ENCODE measurements around the gene GRM5. TPM values are rescaled to one million over a fixed set of nuclear protein-coding genes. Genes with fewer than 3 reads are reported as not detected.
"Not testable (repeated sequence)": the region's sequence is repeated elsewhere in the genome, so short reads cannot be mapped to it uniquely, and the experiment has no call there.

The GRM5 gene
- total RNA-seq, 1 donor from 2014 or later: 0.13 TPM

DNA sequence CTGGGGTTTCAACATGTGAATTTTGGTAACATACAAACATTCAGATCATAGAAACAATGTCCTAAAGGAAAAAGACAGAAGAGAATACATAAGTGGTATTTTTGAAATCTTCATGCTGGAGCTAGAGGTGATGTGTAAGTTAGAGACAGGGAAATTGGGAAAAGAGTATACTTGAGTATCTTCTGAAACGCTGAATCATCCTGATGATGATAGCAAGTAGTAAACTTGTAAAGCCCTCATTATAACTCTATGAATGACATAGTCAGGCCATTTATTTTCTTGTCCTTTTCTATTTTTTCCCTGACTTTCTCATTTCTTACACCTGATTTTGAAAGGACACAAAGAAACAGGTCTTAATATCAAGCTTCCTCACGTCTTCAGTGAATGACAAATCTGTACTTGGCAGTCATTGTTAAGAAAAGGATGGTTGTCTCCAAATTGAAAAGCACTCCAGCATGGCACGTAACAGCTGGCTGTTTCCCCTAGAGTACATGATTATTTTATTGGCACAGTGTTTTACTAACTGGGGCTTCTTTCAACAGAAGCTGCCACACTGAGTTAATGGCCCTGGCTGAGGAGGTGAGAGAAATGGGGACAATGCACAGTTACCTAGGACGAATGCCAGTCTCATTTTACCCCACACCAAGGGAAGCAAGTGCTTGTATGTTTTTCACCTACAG is 587.5 kb downstream of the GRM5 start:
- intact Hi-C loops (cut with DNase I): no loop called here

GRCh38 chr11:88475991-88476418 is 589.8 kb downstream of the GRM5 start:
- intact Hi-C loops (cut with DNase I): no loop called here
- DNase-seq (ENCODE audit: low spot score): no peak

More for the DNA sequence above, 587.5 kb downstream of the GRM5 start:
- DNase-seq (ENCODE audit: low spot score): no peak

GRCh38 chr11:88474655-88475054 is 591.1 kb downstream of the GRM5 start:
- intact Hi-C loops (cut with DNase I): no loop called here
- DNase-seq (ENCODE audit: low spot score): no peak

GRCh38 chr11:88469561-88470225 is 596.1 kb downstream of the GRM5 start:
- intact Hi-C loops (cut with DNase I): no loop called here
- no peak for DNase-seq (ENCODE audit: low spot score)

DNA sequence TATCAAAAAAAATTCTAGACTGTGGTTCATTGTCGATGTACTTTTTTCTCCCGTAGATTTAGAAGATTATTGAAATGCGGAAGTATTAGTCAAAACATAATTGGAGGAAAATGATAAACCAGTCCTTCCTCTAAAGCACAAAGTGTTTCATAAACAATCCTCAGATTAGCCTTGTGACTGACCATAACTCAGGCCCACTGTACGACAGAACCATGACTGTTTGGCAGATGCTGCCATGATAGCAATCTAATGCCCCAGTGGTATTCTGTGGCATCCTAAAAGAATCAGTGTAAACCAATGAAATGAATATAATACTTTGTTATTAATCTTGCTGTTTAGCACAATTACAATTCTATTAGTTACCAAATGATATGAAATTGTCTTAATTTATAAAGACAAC is 601.3 kb downstream of the GRM5 start:
- intact Hi-C loops (cut with DNase I): no loop called here
- no peak for DNase-seq (ENCODE audit: low spot score)

GRCh38 chr11:88463301-88463700 is 602.5 kb downstream of the GRM5 start:
- DNase-seq (ENCODE audit: low spot score); intact Hi-C loops (cut with DNase I): not testable (repeated sequence)

DNA sequence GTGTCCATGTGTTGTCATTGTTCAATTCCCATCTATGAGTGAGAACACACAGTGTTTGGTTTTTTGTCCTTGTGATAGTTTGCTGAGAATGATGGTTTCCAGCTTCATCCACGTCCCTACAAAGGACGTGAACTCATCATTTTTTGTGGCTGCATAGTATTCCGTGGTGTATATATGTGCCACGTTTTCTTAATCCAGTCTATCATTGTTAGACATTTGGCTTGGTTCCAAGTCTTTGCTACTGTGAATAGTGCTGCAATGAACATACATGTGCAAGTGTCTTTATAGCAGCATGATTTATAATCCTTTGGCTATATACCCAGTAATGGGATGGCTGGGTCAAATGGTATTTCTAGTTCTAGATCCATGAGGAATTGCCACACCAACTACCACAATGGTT is 607.7 kb downstream of the GRM5 start:
- intact Hi-C loops (cut with DNase I); DNase-seq (ENCODE audit: low spot score): not testable (repeated sequence)

DNA sequence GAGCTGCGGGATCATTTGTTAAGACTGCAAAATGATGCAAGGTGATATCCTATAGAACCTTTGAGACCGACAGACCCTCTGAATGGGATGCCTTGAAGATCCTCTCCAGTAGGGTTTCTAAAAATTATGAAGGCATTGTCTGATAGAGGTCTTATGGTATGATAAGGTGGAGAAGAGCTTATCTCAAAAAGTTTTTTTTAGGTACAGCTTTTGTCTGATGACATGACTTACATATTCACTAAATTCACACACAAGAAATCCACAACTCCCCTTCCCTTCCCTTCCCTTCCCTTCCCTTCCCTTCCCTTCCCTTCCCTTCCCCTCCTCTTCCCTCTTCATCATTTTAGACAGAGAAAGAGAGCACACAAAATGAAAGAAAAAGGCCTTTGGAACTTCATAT is 609.8 kb downstream of the GRM5 start:
- DNase-seq (ENCODE audit: low spot score): no peak
- intact Hi-C loops (cut with DNase I): no loop called here

DNA sequence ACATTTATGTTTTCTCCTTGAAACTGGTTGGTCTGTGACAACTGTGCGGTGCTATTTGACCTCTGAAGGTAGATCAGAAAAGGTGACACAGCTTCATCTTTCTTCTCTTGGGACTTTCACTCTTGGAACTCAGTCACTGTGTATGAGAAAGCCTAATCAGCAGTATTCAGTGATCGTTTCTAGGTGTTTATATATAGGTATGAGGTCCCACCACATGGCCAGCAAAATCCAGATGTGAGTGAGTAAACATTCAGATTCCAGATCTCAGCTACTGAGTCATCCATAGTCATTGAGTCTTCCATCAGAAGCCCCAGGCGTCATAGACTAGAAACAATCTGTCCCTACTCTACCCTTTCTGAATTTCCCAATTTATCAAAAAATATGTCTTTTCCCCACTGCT is 610.9 kb downstream of the GRM5 start:
- intact Hi-C loops (cut with DNase I): no loop called here
- DNase-seq (ENCODE audit: low spot score): no peak

Other genes starting within 250 kb of the GRM5 start
- not detected for gene TYR, start 111.9 kb upstream of the GRM5 start, total RNA-seq